H9 (cell line): ENCODE measurements around the gene PCSK2. TPM values are rescaled to one million over a fixed set of nuclear protein-coding genes. Genes with fewer than 3 reads are reported as not detected.
A peak's percentile ranks its signal among the peaks of the same experiment; 100 is the strongest.

Source experiments
- DNase-seq: peaks from one replicate; pipeline ENCODE4 v3.0.0-alpha.2; 2017
- H2AFZ ChIP-seq: one replicate; pipeline ENCODE4 v1.6.1; 2013; ENCODE audit warnings: mild to moderate bottlenecking, low read length, control low read depth, moderate library complexity
- H2AK5ac ChIP-seq: 2 replicates; pipeline ENCODE4 v1.6.1; 2013; ENCODE audit warnings: low read length, control low read depth, mixed read lengths; ENCODE audit not compliant: insufficient read length
- H2BK120ac ChIP-seq: one replicate; pipeline ENCODE4 v1.6.1; 2013; ENCODE audit warnings: low read depth, mild to moderate bottlenecking, low read length, control low read depth, inconsistent platforms; ENCODE audit not compliant: poor library complexity, severe bottlenecking
- H2BK12ac ChIP-seq: 2 replicates; pipeline ENCODE4 v1.6.1; 2013; ENCODE audit warnings: low read length, control low read depth, mixed read lengths, low read depth; ENCODE audit not compliant: insufficient read length
- H2BK15ac ChIP-seq: 2 replicates; pipeline ENCODE4 v1.6.1; 2013; ENCODE audit warnings: low read depth, low read length, control low read depth
- H2BK20ac ChIP-seq: one replicate; pipeline ENCODE4 v1.6.1; 2013; ENCODE audit warnings: low read depth, mild to moderate bottlenecking, low read length, control low read depth, inconsistent platforms; ENCODE audit not compliant: poor library complexity, severe bottlenecking
- H2BK5ac ChIP-seq: 2 replicates; pipeline ENCODE4 v1.6.1; 2013; ENCODE audit warnings: low read length, control low read depth, mixed read lengths; ENCODE audit not compliant: insufficient read length
- H3K14ac ChIP-seq: 2 replicates; pipeline ENCODE4 v1.6.1; 2013; ENCODE audit warnings: low read length, control low read depth; ENCODE audit not compliant: insufficient read depth
- H3K18ac ChIP-seq: 2 replicates; pipeline ENCODE4 v1.6.1; 2013; ENCODE audit warnings: low read depth, mild to moderate bottlenecking, mixed read lengths, low read length, control low read depth; ENCODE audit not compliant: insufficient read length
- H3K23ac ChIP-seq: 2 replicates; pipeline ENCODE4 v1.6.1; 2013; ENCODE audit warnings: low read length, control low read depth, mixed read lengths, low read depth; ENCODE audit not compliant: insufficient read length
- H3K23me2 ChIP-seq: 2 replicates; pipeline ENCODE4 v1.6.1; 2013; ENCODE audit warnings: low read depth, mild to moderate bottlenecking, mixed read lengths, low read length, control low read depth; ENCODE audit not compliant: insufficient read length, poor library complexity, severe bottlenecking
- H3K27ac ChIP-seq: 2 replicates; pipeline ENCODE4 v1.5.1; 2013; ENCODE audit warnings: low read length, control low read depth, mixed read lengths, low read depth; ENCODE audit not compliant: insufficient read length
- H3K27me3 ChIP-seq: 2 replicates; pipeline ENCODE4 v1.6.1; 2013; ENCODE audit warnings: low read length, control low read depth, inconsistent platforms; ENCODE audit not compliant: insufficient read depth
- H3K4ac ChIP-seq: 2 replicates; pipeline ENCODE4 v1.6.1; 2013; ENCODE audit warnings: low read depth, mild to moderate bottlenecking, control low read depth, inconsistent platforms, low read length, moderate library complexity
- H3K4me1 ChIP-seq: 2 replicates; pipeline ENCODE4 v1.6.1; 2013; ENCODE audit warnings: low read length, control low read depth, inconsistent platforms; ENCODE audit not compliant: insufficient read depth
- H3K4me2 ChIP-seq: 2 replicates; pipeline ENCODE4 v1.6.1; 2013; ENCODE audit warnings: low read length, control low read depth, mixed read lengths; ENCODE audit not compliant: insufficient read length, insufficient read depth
- H3K56ac ChIP-seq: 2 replicates; pipeline ENCODE4 v1.6.1; 2013; ENCODE audit warnings: low read depth, mild to moderate bottlenecking, mixed read lengths, low read length, control low read depth; ENCODE audit not compliant: insufficient read length
- H3K79me1 ChIP-seq: 2 replicates; pipeline ENCODE4 v1.6.1; 2013; ENCODE audit warnings: low read depth, mild to moderate bottlenecking, moderate library complexity, low read length, control low read depth, inconsistent platforms; ENCODE audit not compliant: insufficient read depth, poor library complexity, severe bottlenecking
- H3K79me2 ChIP-seq: 2 replicates; pipeline ENCODE4 v1.6.1; 2013; ENCODE audit warnings: low read length, control low read depth, inconsistent platforms; ENCODE audit not compliant: insufficient read depth
- H3K9ac ChIP-seq: 2 replicates; pipeline ENCODE4 v1.6.1; 2013; ENCODE audit warnings: low read length, control low read depth, mixed read lengths; ENCODE audit not compliant: insufficient read length; ENCODE audit errors: extremely low read depth
- H3K9me3 ChIP-seq: one replicate; pipeline ENCODE4 v1.6.1; 2013; ENCODE audit warnings: low read depth, low read length, inconsistent platforms; ENCODE audit not compliant: control insufficient read depth
- H3T11ph ChIP-seq: one replicate; pipeline ENCODE4 v1.6.1; 2013; ENCODE audit warnings: mild to moderate bottlenecking, low read length, control low read depth, inconsistent platforms
- H4K20me1 ChIP-seq: one replicate; pipeline ENCODE4 v1.6.1; 2013; ENCODE audit not compliant: control insufficient read depth, insufficient read length, insufficient read depth
- H4K5ac ChIP-seq: 2 replicates; pipeline ENCODE4 v1.6.1; 2013; ENCODE audit warnings: low read depth, mild to moderate bottlenecking, mixed read lengths, low read length, control low read depth; ENCODE audit not compliant: insufficient read length
- H4K8ac ChIP-seq: replicated peaks from 2 replicates; pipeline ENCODE4 v1.6.1; 2013; ENCODE audit warnings: low read length, control low read depth, mixed read lengths, low read depth; ENCODE audit not compliant: insufficient read length
- H4K91ac ChIP-seq: 2 replicates; pipeline ENCODE4 v1.6.1; 2013; ENCODE audit warnings: low read depth, mild to moderate bottlenecking, moderate library complexity, mixed read lengths, low read length, control low read depth; ENCODE audit not compliant: insufficient read length
- H3K27ac Mint-ChIP-seq, 3 experiments: 2 replicates in 2 of 3; 3 replicates in 1 of 3; pipeline ENCODE4 v1.8.0; 2020 to 2021; ENCODE audit warnings: mixed read lengths in 3 of 3, mild to moderate bottlenecking in 1 of 3, moderate library complexity in 1 of 3
- H3K27me3 Mint-ChIP-seq: 2 replicates; pipeline ENCODE4 v1.8.0; 2021; ENCODE audit warnings: low read depth, mild to moderate bottlenecking, moderate library complexity, mixed read lengths
- H3K36me3 Mint-ChIP-seq, 3 experiments: 2 replicates in 2 of 3; 3 replicates in 1 of 3; pipeline ENCODE4 v1.8.0; 2020 to 2021; ENCODE audit warnings: low read depth in 3 of 3, mixed read lengths in 3 of 3; ENCODE audit not compliant: insufficient read depth in 1 of 3
- H3K4me1 Mint-ChIP-seq, 2 experiments: 2 replicates each; pipeline ENCODE4 v1.8.0; 2020; ENCODE audit warnings: mixed read lengths in 2 of 2
- H3K4me3 Mint-ChIP-seq, 2 experiments: 2 replicates in 1 of 2; 3 replicates in 1 of 2; pipeline ENCODE4 v1.8.0; 2020 to 2021; ENCODE audit warnings: mild to moderate bottlenecking in 2 of 2, mixed read lengths in 2 of 2, moderate library complexity in 1 of 2
- H3K9me3 Mint-ChIP-seq, 2 experiments: 2 replicates in 1 of 2; 3 replicates in 1 of 2; pipeline ENCODE4 v1.8.0; 2020; ENCODE audit warnings: mild to moderate bottlenecking in 2 of 2, mixed read lengths in 2 of 2, moderate library complexity in 1 of 2
- CTCF ChIP-seq: fragments of 200-600 bp; sonication (generic); conservative IDR thresholded peaks from 3 replicates; pipeline ENCODE4 v1.8.0; 2021; ENCODE audit warnings: antibody characterized with exemption, mild to moderate bottlenecking
- WGBS: extraction: QIAGEN DNeasy Blood & Tissue Kit; methylation state at CpG from one replicate; pipeline ENCODE4 v1.1.7; 2013; ENCODE audit warnings: missing lambda C conversion rate, low lambda C conversion rate, mixed read lengths; ENCODE audit not compliant: insufficient read length; ENCODE audit errors: extremely low coverage; 5-methylcytosine and 5-hydroxymethylcytosine counted together
- total RNA-seq: library from RNA; stranded (reverse); gene quantifications from 2 replicates; pipeline ENCODE4 v1.2.1, GENCODE V29; 2021

The PCSK2 gene
- total RNA-seq, 1 experiment from 2014 or later = 2.8 TPM

DNA sequence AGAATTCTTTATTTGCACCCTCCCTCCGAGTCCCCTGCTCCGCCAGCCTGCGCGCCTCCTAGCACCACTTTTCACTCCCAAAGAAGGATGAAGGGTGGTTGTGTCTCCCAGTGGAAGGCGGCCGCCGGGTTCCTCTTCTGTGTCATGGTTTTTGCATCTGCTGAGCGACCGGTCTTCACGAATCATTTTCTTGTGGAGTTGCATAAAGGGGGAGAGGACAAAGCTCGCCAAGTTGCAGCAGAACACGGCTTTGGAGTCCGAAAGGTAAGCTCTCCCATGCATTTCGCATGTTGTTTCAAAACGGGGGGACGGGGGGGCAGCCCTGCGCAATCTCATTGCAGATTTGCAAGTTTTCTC lies 357 bp downstream of the PCSK2 start:
- H3K14ac ChIP-seq = no peak overlapping the region
- H2BK20ac ChIP-seq = no peak overlapping the region
- H3K4ac ChIP-seq = no peak overlapping the region
- no peak overlapping the region for H2AFZ ChIP-seq
- peak overlapping the region; percentile 76 for H3K4me2 ChIP-seq
- no peak for TF ChIP-seq CTCF
- H2BK12ac ChIP-seq = no peak overlapping the region
- no peak overlapping the region for H3K27ac ChIP-seq
- DNase-seq = no peak
- H3K56ac ChIP-seq = no peak overlapping the region
- no peak overlapping the region for H4K5ac ChIP-seq
- no peak overlapping the region for H3K23ac ChIP-seq
- no peak overlapping the region for H2BK15ac ChIP-seq
- H3K79me2 ChIP-seq = no peaks in the 10 kb centered on the region
- no peak overlapping the region for H4K91ac ChIP-seq
- Mint-ChIP-seq H3K4me1 (peaks cover 33 to 45% of the 10 kb centered on the region in 2 experiments), H3K9me3 (no peaks in the 10 kb centered on the region; a peak in 2 of 5 replicates), H3K27me3 (peaks cover 72% of the 10 kb centered on the region), H3K27ac (no peak overlapping the region; a peak in 2 of 7 replicates), H3K4me3 (peak overlapping the region; percentile 66 to 83), H3K36me3 (no peaks in the 10 kb centered on the region)
- no peaks in the 10 kb centered on the region for H3K4me1 ChIP-seq
- peaks cover 18% of the 10 kb centered on the region; the same call in 1 of the 2 replicates for H3K27me3 ChIP-seq
- no peak overlapping the region for H2BK5ac ChIP-seq
- no peak overlapping the region for H2BK120ac ChIP-seq
- H4K8ac ChIP-seq = no peak overlapping the region
- H3K23me2 ChIP-seq = peaks cover 31% of the 10 kb centered on the region
- no peaks in the 10 kb centered on the region for H3K79me1 ChIP-seq
- H3T11ph ChIP-seq = no peak overlapping the region
- H3K9ac ChIP-seq = no peak overlapping the region
- no peak overlapping the region for H2AK5ac ChIP-seq
- WGBS = no CpG with 5 or more reads among the region's 17 CpGs
- H3K18ac ChIP-seq = no peak overlapping the region
- H3K9me3 ChIP-seq = no peaks in the 10 kb centered on the region
- H4K20me1 ChIP-seq = no peaks in the 10 kb centered on the region
